Measurements from ENCODE around the gene COX4I2. TPM values are rescaled to one million over a fixed set of nuclear protein-coding genes. Genes with fewer than 3 reads are reported as not detected.

The COX4I2 gene
- total and polyA plus RNA-seq, 2 of the 8 experiments (the other 6 are each of a cell fraction or from before 2014, with no cell fraction given), result 0.26 TPM; not detected in 1

GRCh38 chr20:31590717-31591225 lies 46.9 kb upstream of the COX4I2 start (continued):
- TF ChIP-seq, protein P1, sequence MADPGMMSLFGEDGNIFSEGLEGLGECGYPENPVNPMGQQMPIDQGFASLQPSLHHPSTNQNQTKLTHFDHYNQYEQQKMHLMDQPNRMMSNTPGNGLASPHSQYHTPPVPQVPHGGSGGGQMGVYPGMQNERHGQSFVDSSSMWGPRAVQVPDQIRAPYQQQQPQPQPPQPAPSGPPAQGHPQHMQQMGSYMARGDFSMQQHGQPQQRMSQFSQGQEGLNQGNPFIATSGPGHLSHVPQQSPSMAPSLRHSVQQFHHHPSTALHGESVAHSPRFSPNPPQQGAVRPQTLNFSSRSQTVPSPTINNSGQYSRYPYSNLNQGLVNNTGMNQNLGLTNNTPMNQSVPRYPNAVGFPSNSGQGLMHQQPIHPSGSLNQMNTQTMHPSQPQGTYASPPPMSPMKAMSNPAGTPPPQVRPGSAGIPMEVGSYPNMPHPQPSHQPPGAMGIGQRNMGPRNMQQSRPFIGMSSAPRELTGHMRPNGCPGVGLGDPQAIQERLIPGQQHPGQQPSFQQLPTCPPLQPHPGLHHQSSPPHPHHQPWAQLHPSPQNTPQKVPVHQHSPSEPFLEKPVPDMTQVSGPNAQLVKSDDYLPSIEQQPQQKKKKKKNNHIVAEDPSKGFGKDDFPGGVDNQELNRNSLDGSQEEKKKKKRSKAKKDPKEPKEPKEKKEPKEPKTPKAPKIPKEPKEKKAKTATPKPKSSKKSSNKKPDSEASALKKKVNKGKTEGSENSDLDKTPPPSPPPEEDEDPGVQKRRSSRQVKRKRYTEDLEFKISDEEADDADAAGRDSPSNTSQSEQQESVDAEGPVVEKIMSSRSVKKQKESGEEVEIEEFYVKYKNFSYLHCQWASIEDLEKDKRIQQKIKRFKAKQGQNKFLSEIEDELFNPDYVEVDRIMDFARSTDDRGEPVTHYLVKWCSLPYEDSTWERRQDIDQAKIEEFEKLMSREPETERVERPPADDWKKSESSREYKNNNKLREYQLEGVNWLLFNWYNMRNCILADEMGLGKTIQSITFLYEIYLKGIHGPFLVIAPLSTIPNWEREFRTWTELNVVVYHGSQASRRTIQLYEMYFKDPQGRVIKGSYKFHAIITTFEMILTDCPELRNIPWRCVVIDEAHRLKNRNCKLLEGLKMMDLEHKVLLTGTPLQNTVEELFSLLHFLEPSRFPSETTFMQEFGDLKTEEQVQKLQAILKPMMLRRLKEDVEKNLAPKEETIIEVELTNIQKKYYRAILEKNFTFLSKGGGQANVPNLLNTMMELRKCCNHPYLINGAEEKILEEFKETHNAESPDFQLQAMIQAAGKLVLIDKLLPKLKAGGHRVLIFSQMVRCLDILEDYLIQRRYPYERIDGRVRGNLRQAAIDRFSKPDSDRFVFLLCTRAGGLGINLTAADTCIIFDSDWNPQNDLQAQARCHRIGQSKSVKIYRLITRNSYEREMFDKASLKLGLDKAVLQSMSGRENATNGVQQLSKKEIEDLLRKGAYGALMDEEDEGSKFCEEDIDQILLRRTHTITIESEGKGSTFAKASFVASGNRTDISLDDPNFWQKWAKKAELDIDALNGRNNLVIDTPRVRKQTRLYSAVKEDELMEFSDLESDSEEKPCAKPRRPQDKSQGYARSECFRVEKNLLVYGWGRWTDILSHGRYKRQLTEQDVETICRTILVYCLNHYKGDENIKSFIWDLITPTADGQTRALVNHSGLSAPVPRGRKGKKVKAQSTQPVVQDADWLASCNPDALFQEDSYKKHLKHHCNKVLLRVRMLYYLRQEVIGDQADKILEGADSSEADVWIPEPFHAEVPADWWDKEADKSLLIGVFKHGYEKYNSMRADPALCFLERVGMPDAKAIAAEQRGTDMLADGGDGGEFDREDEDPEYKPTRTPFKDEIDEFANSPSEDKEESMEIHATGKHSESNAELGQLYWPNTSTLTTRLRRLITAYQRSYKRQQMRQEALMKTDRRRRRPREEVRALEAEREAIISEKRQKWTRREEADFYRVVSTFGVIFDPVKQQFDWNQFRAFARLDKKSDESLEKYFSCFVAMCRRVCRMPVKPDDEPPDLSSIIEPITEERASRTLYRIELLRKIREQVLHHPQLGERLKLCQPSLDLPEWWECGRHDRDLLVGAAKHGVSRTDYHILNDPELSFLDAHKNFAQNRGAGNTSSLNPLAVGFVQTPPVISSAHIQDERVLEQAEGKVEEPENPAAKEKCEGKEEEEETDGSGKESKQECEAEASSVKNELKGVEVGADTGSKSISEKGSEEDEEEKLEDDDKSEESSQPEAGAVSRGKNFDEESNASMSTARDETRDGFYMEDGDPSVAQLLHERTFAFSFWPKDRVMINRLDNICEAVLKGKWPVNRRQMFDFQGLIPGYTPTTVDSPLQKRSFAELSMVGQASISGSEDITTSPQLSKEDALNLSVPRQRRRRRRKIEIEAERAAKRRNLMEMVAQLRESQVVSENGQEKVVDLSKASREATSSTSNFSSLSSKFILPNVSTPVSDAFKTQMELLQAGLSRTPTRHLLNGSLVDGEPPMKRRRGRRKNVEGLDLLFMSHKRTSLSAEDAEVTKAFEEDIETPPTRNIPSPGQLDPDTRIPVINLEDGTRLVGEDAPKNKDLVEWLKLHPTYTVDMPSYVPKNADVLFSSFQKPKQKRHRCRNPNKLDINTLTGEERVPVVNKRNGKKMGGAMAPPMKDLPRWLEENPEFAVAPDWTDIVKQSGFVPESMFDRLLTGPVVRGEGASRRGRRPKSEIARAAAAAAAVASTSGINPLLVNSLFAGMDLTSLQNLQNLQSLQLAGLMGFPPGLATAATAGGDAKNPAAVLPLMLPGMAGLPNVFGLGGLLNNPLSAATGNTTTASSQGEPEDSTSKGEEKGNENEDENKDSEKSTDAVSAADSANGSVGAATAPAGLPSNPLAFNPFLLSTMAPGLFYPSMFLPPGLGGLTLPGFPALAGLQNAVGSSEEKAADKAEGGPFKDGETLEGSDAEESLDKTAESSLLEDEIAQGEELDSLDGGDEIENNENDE (IDR thresholded peaks at IDR 0.05; ENCODE audit: insufficient replicate concordance, low read length), result no peak
- TF ChIP-seq SIRT6 (IDR thresholded peaks at IDR 0.05; ENCODE audit: low read length) (no peak), SP1 (IDR thresholded peaks at IDR 0.05; ENCODE audit: low read depth, low read length) (peak; percentile 21; the same call in 1 of the 2 replicates), PHF8 (conservative IDR thresholded peaks at IDR 0.05; ENCODE audit: low read depth, low read length) (no peak), CBX8 (IDR thresholded peaks at IDR 0.05; ENCODE audit: borderline replicate concordance, low read depth, low read length) (no peak), KDM5A (IDR thresholded peaks at IDR 0.05; ENCODE audit: low read length) (no peak), TAF1 (IDR thresholded peaks at IDR 0.05; ENCODE audit: low read depth, low read length) (peak; percentile 38; the same call in 1 of the 2 replicates), EGR1 (IDR thresholded peaks at IDR 0.05; ENCODE audit: borderline replicate concordance, low read depth, low read length) (no peak), EP300 (IDR thresholded peaks at IDR 0.05; ENCODE audit: borderline replicate concordance in 1 of 2, low read depth in 2 of 2, low read length in 2 of 2) (no peak), SIN3A (conservative IDR thresholded peaks at IDR 0.05 in 1 of 2, IDR thresholded peaks at IDR 0.05 in 1 of 2; ENCODE audit: low read depth in 1 of 2, low read length in 2 of 2) (peak in 1 of 2 experiments; percentile 59; a peak in 1 of 4 replicates), NANOG (IDR thresholded peaks at IDR 0.05; ENCODE audit: insufficient read depth, low read depth, low read length, poor library complexity, severe bottlenecking) (peak; percentile 51)

Measured in H1 (cell line).